WTC11 (cell line): ENCODE results near the gene SPHK2.

ENCODE experiments used
- ATF3 ChIP-seq: sonication (generic); formaldehyde crosslinking; conservative IDR thresholded peaks from 2 replicates; pipeline ENCODE4 v1.8.1; 2022; ENCODE audit warnings: mild to moderate bottlenecking, missing genetic modification reagents
- ATF6 ChIP-seq: sonication (generic); formaldehyde crosslinking; IDR thresholded peaks from 2 replicates; pipeline ENCODE4 v1.8.1; 2023; ENCODE audit warnings: mild to moderate bottlenecking, missing genetic modification reagents
- CTCF ChIP-seq: fragments of 200-600 bp; IDR thresholded peaks from 2 replicates; pipeline ENCODE4 v1.8.0; 2022; ENCODE audit warnings: antibody characterized with exemption
- MAX ChIP-seq: sonication (generic); formaldehyde crosslinking; IDR thresholded peaks from 2 replicates; pipeline ENCODE4 v1.8.0; 2022; ENCODE audit warnings: mild to moderate bottlenecking, missing genetic modification reagents
- MLX ChIP-seq: sonication (generic); formaldehyde crosslinking; IDR thresholded peaks from 2 replicates; pipeline ENCODE4 v1.8.1; 2023; ENCODE audit warnings: mild to moderate bottlenecking, missing genetic modification reagents, moderate library complexity
- NFE2L1 ChIP-seq: sonication (generic); formaldehyde crosslinking; IDR thresholded peaks from 2 replicates; pipeline ENCODE4 v1.8.1; 2023; ENCODE audit warnings: missing genetic modification reagents
- NFYB ChIP-seq: sonication (generic); formaldehyde crosslinking; conservative IDR thresholded peaks from 2 replicates; pipeline ENCODE4 v1.8.0; 2022; ENCODE audit warnings: low read depth, missing genetic modification reagents
- OVOL2 ChIP-seq: fragments of 250-450 bp; sonication (Bioruptor Pico); IDR thresholded peaks from 2 replicates; pipeline ENCODE4 v1.9.0; 2021; ENCODE audit warnings: mild to moderate bottlenecking, borderline replicate concordance
- TEAD4 ChIP-seq: sonication (generic); formaldehyde crosslinking; IDR thresholded peaks from 2 replicates; pipeline ENCODE4 v1.8.0; 2022; ENCODE audit warnings: mild to moderate bottlenecking, missing genetic modification reagents
- USF2 ChIP-seq: sonication (generic); formaldehyde crosslinking; IDR thresholded peaks from 2 replicates; pipeline ENCODE4 v1.8.1; 2023; ENCODE audit warnings: mild to moderate bottlenecking, missing genetic modification reagents, moderate library complexity
- ZBTB21 ChIP-seq: sonication (generic); formaldehyde crosslinking; IDR thresholded peaks from 2 replicates; pipeline ENCODE4 v1.8.1; 2023; ENCODE audit warnings: mild to moderate bottlenecking, missing genetic modification reagents, borderline replicate concordance
- ZNF317 ChIP-seq: sonication (generic); formaldehyde crosslinking; IDR thresholded peaks from 2 replicates; pipeline ENCODE4 v1.8.1; 2023; ENCODE audit warnings: low read depth, mild to moderate bottlenecking, moderate library complexity, missing genetic modification reagents, borderline replicate concordance
- ZNF532 ChIP-seq: fragments of 250-450 bp; sonication (Bioruptor Pico); IDR thresholded peaks from 2 replicates; pipeline ENCODE4 v1.9.0; 2021; ENCODE audit warnings: mild to moderate bottlenecking, borderline replicate concordance

GRCh38 chr19:48615231-48616040, 3.9 kb upstream of the SPHK2 start:
- TF ChIP-seq NFYB (no peak), CTCF (no peak), NFE2L1 (CRISPR knock-in tag) (no peak), OVOL2 (no peak), ZNF317 (CRISPR knock-in tag) (no peak), USF2 (CRISPR knock-in tag) (no peak), ATF3 (CRISPR knock-in tag) (no peak), ZBTB21 (CRISPR knock-in tag) (no peak), ATF6 (CRISPR knock-in tag) (no peak), MLX (CRISPR knock-in tag) (no peak), ZNF532 (no peak), MAX (CRISPR knock-in tag) (no peak), TEAD4 (CRISPR knock-in tag) (no peak)
